Measurements from ENCODE around the gene TREM2.
A peak's percentile ranks its signal among the peaks of the same experiment; 100 is the strongest.
"Not testable (repeated sequence)": the region's sequence is repeated elsewhere in the genome, so short reads cannot be mapped to it uniquely, and the experiment has no call there.

TREM2 gene

GRCh38 chr6:41162687-41163418, at the start of gene TREM2:
TREM2 (minus strand) TSS chr6:41163116; CDS start chr6:41163082, 34 bp downstream.
- DNase-seq, result no peak

- DNase-seq, result no peak
These were observed 46.8 kb upstream of the TREM2 start for GRCh38 chr6:41209547-41210320.

GRCh38 chr6:41208439-41209106, 45.7 kb upstream of the TREM2 start:
- no peak for DNase-seq

- no peak for DNase-seq
These were observed 41.2 kb upstream of the TREM2 start for GRCh38 chr6:41204156-41204555.

GRCh38 chr6:41201764-41202173, 38.9 kb upstream of the TREM2 start:
- DNase-seq, result peak; percentile 62

GRCh38 chr6:41200901-41201763, 38.2 kb upstream of the TREM2 start, which contains the start of gene TREML2:
TREML2 (minus strand) TSS chr6:41201149; CDS start chr6:41201008, 141 bp downstream.
- peak; percentile 76 for DNase-seq

GRCh38 chr6:41200296-41200900, 37.5 kb upstream of the TREM2 start:
- peak; percentile 86 for DNase-seq

- no peak for DNase-seq
These were observed 36.8 kb upstream of the TREM2 start for GRCh38 chr6:41199552-41200246.

GRCh38 chr6:41197234-41197633, 34.3 kb upstream of the TREM2 start:
- DNase-seq, result no peak

- no peak for DNase-seq
These were observed 31.5 kb upstream of the TREM2 start for GRCh38 chr6:41194386-41194785.

- no peak for DNase-seq
These were observed 31.0 kb upstream of the TREM2 start for GRCh38 chr6:41193884-41194283.

GRCh38 chr6:41193171-41193734, 30.3 kb upstream of the TREM2 start:
- no peak for DNase-seq

GRCh38 chr6:41191569-41191968, 28.7 kb upstream of the TREM2 start:
- no peak for DNase-seq

GRCh38 chr6:41190791-41191190, 27.9 kb upstream of the TREM2 start:
- no peak for DNase-seq

GRCh38 chr6:41189967-41190366, 27.1 kb upstream of the TREM2 start:
- no peak for DNase-seq

GRCh38 chr6:41189046-41189445, 26.1 kb upstream of the TREM2 start:
- DNase-seq, result not testable (repeated sequence)

GRCh38 chr6:41187924-41188886, 25.3 kb upstream of the TREM2 start:
- DNase-seq, result no peak

- no peak for DNase-seq
These were observed 23.2 kb upstream of the TREM2 start for GRCh38 chr6:41186031-41186562.

GRCh38 chr6:41184761-41185160, 21.8 kb upstream of the TREM2 start:
- no peak for DNase-seq
